Measurements from ENCODE around the gene PIKFYVE. TPM values are rescaled to one million over a fixed set of nuclear protein-coding genes. Genes with fewer than 3 reads are reported as not detected.

The PIKFYVE gene
- total RNA-seq, 1 experiment from 2014 or later: 26.4 TPM

GRCh38 chr2:208356846-208357574 lies 91.0 kb downstream of the PIKFYVE start:
- BruUV-seq (replicated peaks): TSS peak; percentile 22
- no peak for DNase-seq
- Mint-ChIP-seq H3K36me3 (ENCODE audit: insufficient read depth, unreplicated experiment) (peaks cover 13% of the 10 kb centered on the region), H3K4me3 (ENCODE audit: low read depth, unreplicated experiment) (no peak overlapping the region), H3K9me3 (ENCODE audit: low read depth, unreplicated experiment) (no peaks in the 10 kb centered on the region), H3K27ac (ENCODE audit: unreplicated experiment) (no peak overlapping the region), H3K27me3 (ENCODE audit: unreplicated experiment) (no peaks in the 10 kb centered on the region), H3K4me1 (ENCODE audit: low read depth, unreplicated experiment) (no peaks in the 10 kb centered on the region)
- CTCF ChIA-PET: no interaction called here
- TF ChIP-seq, protein P1, sequence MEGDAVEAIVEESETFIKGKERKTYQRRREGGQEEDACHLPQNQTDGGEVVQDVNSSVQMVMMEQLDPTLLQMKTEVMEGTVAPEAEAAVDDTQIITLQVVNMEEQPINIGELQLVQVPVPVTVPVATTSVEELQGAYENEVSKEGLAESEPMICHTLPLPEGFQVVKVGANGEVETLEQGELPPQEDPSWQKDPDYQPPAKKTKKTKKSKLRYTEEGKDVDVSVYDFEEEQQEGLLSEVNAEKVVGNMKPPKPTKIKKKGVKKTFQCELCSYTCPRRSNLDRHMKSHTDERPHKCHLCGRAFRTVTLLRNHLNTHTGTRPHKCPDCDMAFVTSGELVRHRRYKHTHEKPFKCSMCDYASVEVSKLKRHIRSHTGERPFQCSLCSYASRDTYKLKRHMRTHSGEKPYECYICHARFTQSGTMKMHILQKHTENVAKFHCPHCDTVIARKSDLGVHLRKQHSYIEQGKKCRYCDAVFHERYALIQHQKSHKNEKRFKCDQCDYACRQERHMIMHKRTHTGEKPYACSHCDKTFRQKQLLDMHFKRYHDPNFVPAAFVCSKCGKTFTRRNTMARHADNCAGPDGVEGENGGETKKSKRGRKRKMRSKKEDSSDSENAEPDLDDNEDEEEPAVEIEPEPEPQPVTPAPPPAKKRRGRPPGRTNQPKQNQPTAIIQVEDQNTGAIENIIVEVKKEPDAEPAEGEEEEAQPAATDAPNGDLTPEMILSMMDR (IDR thresholded peaks at IDR 0.05; ENCODE audit: unreplicated experiment): no peak
- intact Hi-C loops (cut with micrococcal nuclease; ENCODE audit: unreplicated experiment): no loop called here

GRCh38 chr2:208358758-208359631 lies 92.9 kb downstream of the PIKFYVE start:
- CTCF ChIA-PET: interaction anchor here (0.5 kb wide), 1 partner anchor 213 kb away, joined by 4 read pairs; no protein-coding TSS in a partner anchor
- Mint-ChIP-seq H3K4me1 (ENCODE audit: low read depth, unreplicated experiment) (peaks cover 10% of the 10 kb centered on the region), H3K36me3 (ENCODE audit: insufficient read depth, unreplicated experiment) (peaks cover 8% of the 10 kb centered on the region), H3K27me3 (ENCODE audit: unreplicated experiment) (no peaks in the 10 kb centered on the region), H3K27ac (ENCODE audit: unreplicated experiment) (no peak overlapping the region), H3K4me3 (ENCODE audit: low read depth, unreplicated experiment) (no peak overlapping the region), H3K9me3 (ENCODE audit: low read depth, unreplicated experiment) (no peaks in the 10 kb centered on the region)
- intact Hi-C loops (cut with micrococcal nuclease; ENCODE audit: unreplicated experiment): no loop called here
- TF ChIP-seq, protein P1 (IDR thresholded peaks at IDR 0.05; ENCODE audit: unreplicated experiment): no peak
- no TSS peak for BruUV-seq (replicated peaks)
- no peak for DNase-seq

DNA sequence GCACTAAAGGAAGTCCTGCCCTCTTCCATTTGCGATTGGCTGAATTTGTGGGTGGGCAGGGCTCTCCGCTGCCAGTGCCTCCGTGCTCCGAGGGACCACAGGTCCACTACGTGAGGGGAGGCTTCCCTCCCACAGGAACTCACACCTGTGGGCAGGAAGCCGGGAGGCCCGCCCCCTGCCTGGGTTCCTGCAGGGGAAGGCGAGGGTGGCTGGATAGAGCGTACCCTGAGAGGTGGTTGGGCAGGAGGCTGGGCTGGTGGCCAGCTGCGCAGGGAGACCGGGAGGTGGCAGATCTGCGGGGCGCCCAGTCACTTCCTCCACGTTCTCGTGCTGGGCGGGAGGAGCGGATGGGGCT lies 93.6 kb downstream of the PIKFYVE start:
- intact Hi-C loops (cut with micrococcal nuclease; ENCODE audit: unreplicated experiment): no loop called here
- no peak overlapping the region for H3K4me3 Mint-ChIP-seq (ENCODE audit: low read depth, unreplicated experiment)
- H3K27ac Mint-ChIP-seq (ENCODE audit: unreplicated experiment): no peak overlapping the region
- H3K27me3 Mint-ChIP-seq (ENCODE audit: unreplicated experiment): no peaks in the 10 kb centered on the region
- no TSS peak for BruUV-seq (replicated peaks)
- peaks cover 5% of the 10 kb centered on the region for H3K36me3 Mint-ChIP-seq (ENCODE audit: insufficient read depth, unreplicated experiment)
- TF ChIP-seq, protein P1 (IDR thresholded peaks at IDR 0.05; ENCODE audit: unreplicated experiment): no peak
- H3K4me1 Mint-ChIP-seq (ENCODE audit: low read depth, unreplicated experiment): peaks cover 13% of the 10 kb centered on the region
- no peak for DNase-seq
- no peaks in the 10 kb centered on the region for H3K9me3 Mint-ChIP-seq (ENCODE audit: low read depth, unreplicated experiment)
- CTCF ChIA-PET: no interaction called here

DNA sequence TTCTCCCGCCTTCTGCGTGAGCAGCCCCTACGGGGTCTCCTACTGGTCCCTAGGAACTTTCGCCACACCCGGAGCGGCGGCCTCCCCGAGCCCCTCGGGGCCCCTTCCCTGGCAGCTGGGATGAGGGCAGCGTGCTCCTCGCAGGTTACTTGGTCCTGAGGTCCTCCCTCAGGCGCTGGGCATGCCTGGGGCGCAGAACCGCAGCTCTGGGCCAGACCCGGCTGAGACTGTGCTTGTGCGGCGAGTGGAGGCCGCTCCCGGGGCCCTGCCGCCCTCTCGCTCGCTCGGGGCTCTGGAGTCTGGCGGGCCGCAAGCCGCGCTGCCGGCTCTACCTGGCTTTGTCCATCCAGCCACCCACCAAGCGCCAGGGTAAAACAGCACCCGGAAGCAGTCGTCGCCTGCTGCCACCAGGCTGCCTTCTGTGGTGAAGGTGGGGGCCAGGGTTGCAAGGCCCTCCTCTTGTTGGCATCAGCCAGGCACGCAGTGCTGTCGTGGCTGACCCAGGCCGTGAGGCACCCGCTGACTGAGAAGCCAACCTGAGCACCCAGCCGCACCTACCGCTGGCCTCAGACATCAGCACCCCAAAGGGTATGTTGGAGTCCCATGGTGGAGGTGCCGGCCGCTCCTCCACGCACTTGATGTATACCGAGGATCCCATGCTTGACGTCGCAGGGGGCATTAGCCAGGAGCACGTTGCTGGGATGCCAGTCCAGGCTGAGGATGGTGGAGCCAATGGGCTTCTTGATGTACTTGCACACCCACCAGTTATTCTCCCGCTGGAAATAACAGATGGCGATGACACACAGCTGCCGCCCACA lies 94.4 kb downstream of the PIKFYVE start:
- peaks cover 5% of the 10 kb centered on the region for H3K36me3 Mint-ChIP-seq (ENCODE audit: insufficient read depth, unreplicated experiment)
- DNase-seq: no peak
- peaks cover 13% of the 10 kb centered on the region for H3K4me1 Mint-ChIP-seq (ENCODE audit: low read depth, unreplicated experiment)
- peaks cover 5% of the 10 kb centered on the region for H3K9me3 Mint-ChIP-seq (ENCODE audit: low read depth, unreplicated experiment)
- no TSS peak for BruUV-seq (replicated peaks)
- H3K4me3 Mint-ChIP-seq (ENCODE audit: low read depth, unreplicated experiment): no peak overlapping the region
- intact Hi-C loops (cut with micrococcal nuclease; ENCODE audit: unreplicated experiment): no loop called here
- no peak overlapping the region for H3K27ac Mint-ChIP-seq (ENCODE audit: unreplicated experiment)
- CTCF ChIA-PET: no interaction called here
- TF ChIP-seq, protein P1 (IDR thresholded peaks at IDR 0.05; ENCODE audit: unreplicated experiment): no peak
- H3K27me3 Mint-ChIP-seq (ENCODE audit: unreplicated experiment): no peaks in the 10 kb centered on the region
